ENCODE data around the gene RAD17.

DNA sequence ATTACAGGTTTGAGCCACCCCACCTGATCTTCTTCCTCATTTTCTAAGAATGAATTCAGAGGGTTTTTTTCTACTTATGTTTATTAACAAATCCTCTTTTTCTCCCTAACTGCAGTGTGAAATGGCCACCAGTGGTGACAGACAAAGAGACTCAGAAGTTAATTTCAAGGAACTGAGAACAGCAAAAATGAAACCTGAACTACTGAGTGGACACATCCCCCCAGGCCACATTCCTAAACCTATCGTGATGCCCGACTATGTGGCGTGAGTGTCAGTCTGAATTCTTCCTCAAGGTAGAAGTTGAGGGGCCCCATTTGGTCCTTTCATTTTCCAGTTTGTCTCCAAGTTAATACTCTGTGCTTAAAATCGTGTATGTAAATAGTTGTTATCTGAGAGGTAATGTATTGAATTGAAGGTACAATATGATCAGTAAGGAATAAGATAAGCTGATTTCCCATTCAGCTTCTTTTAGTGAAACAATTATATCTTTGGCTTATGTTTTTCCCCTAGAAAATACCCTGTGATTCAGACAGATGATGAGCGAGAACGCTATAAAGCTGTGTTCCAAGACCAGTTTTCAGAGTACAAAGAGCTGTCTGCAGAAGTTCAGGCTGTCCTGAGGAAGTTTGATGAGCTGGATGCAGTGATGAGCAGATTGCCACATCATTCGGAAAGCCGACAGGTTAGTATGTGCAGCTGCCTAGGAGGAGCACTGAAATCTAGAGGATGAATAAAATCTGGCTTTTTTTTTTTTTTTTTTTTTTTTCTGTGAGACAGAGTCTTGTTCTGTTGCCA is 63.0 kb downstream of the RAD17 start:
- no peak for TF ChIP-seq EZH2 (IDR thresholded peaks at IDR 0.05; ENCODE audit: low read depth, unreplicated experiment)
- TF ChIP-seq, protein P1, sequence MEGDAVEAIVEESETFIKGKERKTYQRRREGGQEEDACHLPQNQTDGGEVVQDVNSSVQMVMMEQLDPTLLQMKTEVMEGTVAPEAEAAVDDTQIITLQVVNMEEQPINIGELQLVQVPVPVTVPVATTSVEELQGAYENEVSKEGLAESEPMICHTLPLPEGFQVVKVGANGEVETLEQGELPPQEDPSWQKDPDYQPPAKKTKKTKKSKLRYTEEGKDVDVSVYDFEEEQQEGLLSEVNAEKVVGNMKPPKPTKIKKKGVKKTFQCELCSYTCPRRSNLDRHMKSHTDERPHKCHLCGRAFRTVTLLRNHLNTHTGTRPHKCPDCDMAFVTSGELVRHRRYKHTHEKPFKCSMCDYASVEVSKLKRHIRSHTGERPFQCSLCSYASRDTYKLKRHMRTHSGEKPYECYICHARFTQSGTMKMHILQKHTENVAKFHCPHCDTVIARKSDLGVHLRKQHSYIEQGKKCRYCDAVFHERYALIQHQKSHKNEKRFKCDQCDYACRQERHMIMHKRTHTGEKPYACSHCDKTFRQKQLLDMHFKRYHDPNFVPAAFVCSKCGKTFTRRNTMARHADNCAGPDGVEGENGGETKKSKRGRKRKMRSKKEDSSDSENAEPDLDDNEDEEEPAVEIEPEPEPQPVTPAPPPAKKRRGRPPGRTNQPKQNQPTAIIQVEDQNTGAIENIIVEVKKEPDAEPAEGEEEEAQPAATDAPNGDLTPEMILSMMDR (conservative IDR thresholded peaks at IDR 0.05; ENCODE audit: low read depth in 2 of 2): no peak
- no peak for TF ChIP-seq ZNF114 (CRISPR knock-in tag; IDR thresholded peaks at IDR 0.05)
- TF ChIP-seq POLR2AphosphoS5 (IDR thresholded peaks at IDR 0.05; ENCODE audit: low read depth): no peak
- TF ChIP-seq, protein P2, sequence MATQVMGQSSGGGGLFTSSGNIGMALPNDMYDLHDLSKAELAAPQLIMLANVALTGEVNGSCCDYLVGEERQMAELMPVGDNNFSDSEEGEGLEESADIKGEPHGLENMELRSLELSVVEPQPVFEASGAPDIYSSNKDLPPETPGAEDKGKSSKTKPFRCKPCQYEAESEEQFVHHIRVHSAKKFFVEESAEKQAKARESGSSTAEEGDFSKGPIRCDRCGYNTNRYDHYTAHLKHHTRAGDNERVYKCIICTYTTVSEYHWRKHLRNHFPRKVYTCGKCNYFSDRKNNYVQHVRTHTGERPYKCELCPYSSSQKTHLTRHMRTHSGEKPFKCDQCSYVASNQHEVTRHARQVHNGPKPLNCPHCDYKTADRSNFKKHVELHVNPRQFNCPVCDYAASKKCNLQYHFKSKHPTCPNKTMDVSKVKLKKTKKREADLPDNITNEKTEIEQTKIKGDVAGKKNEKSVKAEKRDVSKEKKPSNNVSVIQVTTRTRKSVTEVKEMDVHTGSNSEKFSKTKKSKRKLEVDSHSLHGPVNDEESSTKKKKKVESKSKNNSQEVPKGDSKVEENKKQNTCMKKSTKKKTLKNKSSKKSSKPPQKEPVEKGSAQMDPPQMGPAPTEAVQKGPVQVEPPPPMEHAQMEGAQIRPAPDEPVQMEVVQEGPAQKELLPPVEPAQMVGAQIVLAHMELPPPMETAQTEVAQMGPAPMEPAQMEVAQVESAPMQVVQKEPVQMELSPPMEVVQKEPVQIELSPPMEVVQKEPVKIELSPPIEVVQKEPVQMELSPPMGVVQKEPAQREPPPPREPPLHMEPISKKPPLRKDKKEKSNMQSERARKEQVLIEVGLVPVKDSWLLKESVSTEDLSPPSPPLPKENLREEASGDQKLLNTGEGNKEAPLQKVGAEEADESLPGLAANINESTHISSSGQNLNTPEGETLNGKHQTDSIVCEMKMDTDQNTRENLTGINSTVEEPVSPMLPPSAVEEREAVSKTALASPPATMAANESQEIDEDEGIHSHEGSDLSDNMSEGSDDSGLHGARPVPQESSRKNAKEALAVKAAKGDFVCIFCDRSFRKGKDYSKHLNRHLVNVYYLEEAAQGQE (IDR thresholded peaks at IDR 0.05; ENCODE audit: unreplicated experiment): no peak
- TF ChIP-seq CREB1 (CRISPR knock-in tag; IDR thresholded peaks at IDR 0.05; ENCODE audit: low read depth): no peak
- TF ChIP-seq EZH2phosphoT487 (IDR thresholded peaks at IDR 0.05; ENCODE audit: unreplicated experiment): no peak
